Heart right ventricle (tissue), 16 donors: ENCODE data around the gene GRIN2C. TPM values are rescaled to one million over a fixed set of nuclear protein-coding genes. Genes with fewer than 3 reads are reported as not detected.
"Not testable (repeated sequence)": the region's sequence is repeated elsewhere in the genome, so short reads cannot be mapped to it uniquely, and the experiment has no call there.

Source experiments
- ATAC-seq, 8 donors: fragments of 200-7000 bp; cut with Tn5 transposase; one replicate each; pipeline ENCODE4 v1.9.1; 2020; ENCODE audit warnings: mild to moderate bottlenecking in 8 of 8, moderate library complexity in 8 of 8, moderate number of reproducible peaks in 1 of 8
- DNase-seq, 2 donors: peaks; one replicate each; pipeline ENCODE4 v3.0.0-alpha.2; 2020
- H3K27ac ChIP-seq, 10 donors: fragments of 200-600 bp; sonication (generic) in 2 of 10; one replicate each; pipeline versions ENCODE4 v1.5.0 to v1.8.0; 2020 to 2022; ENCODE audit warnings: mild to moderate bottlenecking in 3 of 10
- H3K27me3 ChIP-seq, 7 donors: fragments of 200-600 bp; one replicate each; pipeline ENCODE4 v1.8.0; 2021 to 2022; ENCODE audit warnings: mild to moderate bottlenecking in 2 of 7
- H3K36me3 ChIP-seq, 9 donors: fragments of 200-600 bp; sonication (generic) in 1 of 9; one replicate each; pipeline versions ENCODE4 v1.5.0 to v1.8.0; 2020 to 2022; ENCODE audit warnings: mild to moderate bottlenecking in 2 of 9
- H3K4me1 ChIP-seq, 9 donors: fragments of 200-600 bp; sonication (generic) in 1 of 9; one replicate each; pipeline versions ENCODE4 v1.5.0 to v1.8.0; 2020 to 2022; ENCODE audit warnings: mild to moderate bottlenecking in 4 of 9
- H3K4me3 ChIP-seq, 10 donors: fragments of 200-600 bp; sonication (generic) in 2 of 10; one replicate each; pipeline versions ENCODE4 v1.5.0 to v1.8.0; 2020 to 2022; ENCODE audit warnings: mild to moderate bottlenecking in 7 of 10, moderate library complexity in 2 of 10
- H3K9me3 ChIP-seq, 11 donors: fragments of 200-600 bp in 10 of 11; sonication (generic) in 2 of 11; one replicate each; pipeline versions ENCODE4 v1.5.0 to v1.8.0; 2013 to 2022; ENCODE audit warnings: mild to moderate bottlenecking in 2 of 11, control low read depth in 1 of 11, moderate library complexity in 1 of 11
- WGBS, 2 donors: extraction: QIAGEN DNeasy Blood & Tissue Kit; methylation state at CpG; one replicate each; pipeline ENCODE4 v1.1.7; 2013; ENCODE audit warnings: inconsistent platforms in 1 of 2; 5-methylcytosine and 5-hydroxymethylcytosine counted together
- intact Hi-C, 10 donors: fragments of 100-400 bp; cut with DNase I; formaldehyde crosslinking; loops; one replicate each; pipeline versions ENCODE4 v1.11.1 to v1.14.2; 2022
- polyA plus RNA-seq, 2 donors: library from polyadenylated mRNA; stranded (reverse); fragments of 200-250 nt; gene quantifications; one replicate each; pipeline ENCODE4 v1.2.3, GENCODE V29; 2013
- total RNA-seq, 10 donors: library from RNA; stranded (reverse); fragmentation: NEBNext Ultra II Directional in 3 of 10; extraction: Animal tissue kit (Norgen Biotek cat#: 25700) in 3 of 10; gene quantifications; one replicate each; pipeline versions ENCODE4 v1.2.1 to v1.2.4, GENCODE V29; 2021 to 2023
- TF ChIP-seq, protein P1 (sequence below), 9 donors: fragments of 200-600 bp; sonication (generic) in 2 of 9; IDR thresholded peaks; one replicate each; pipeline versions ENCODE4 v1.5.0 to v1.8.0; 2021 to 2022; ENCODE audit warnings: antibody characterized with exemption in 9 of 9, mild to moderate bottlenecking in 5 of 9, moderate library complexity in 1 of 9
- donor health status: Arrhythmogenic right ventricular cardiomyopathy.
- donor health status: ischemic (EF 13 %, LVEDD 7.1; RV severe dilation, severe dysfunction).
- donor health status: healthy with polysubstance abuse.
- donor health status: DM: no; HTN: yes; CAD: no.
- donor health status: DM: no; HTN: no; CAD: no.
- donor health status: ischemic (EF 25% LVEDD 6.9; RV normal size, moderate dysfunction).
- donor health status: ischemic (EF 25% LVEDD 5.7; RV mildly dilated, moderate dysfunction).
- donor health status: healthy.
- donor health status: DM: yes; HTN: yes; CAD: no.
- donor health status: Ischemic cardiomyopathy.
- donor health status: ischemic (EF 35%, LVEDD 5.7; RV mildly dilated, moderate dysfunction).
- donor health status: nonischemic (EF 11% LVEDD 7.7; RV severe dilation, severe dysfunction).
- donor health status: DM: yes; HTN: yes; CAD: no.
- donor health status: PGD.
- donor health status: ischemic (EF 29% LVEDD 5.4; RV normal size, mild dysfunction).
- donor health status: nonischemic (EF 23%, LVEDD 6.1; RV moderate dilation, normal function).

Gene GRIN2C
- total and polyA plus RNA-seq, 12 donors, result 0.13 to 0.66 (median 0.31) TPM

DNA sequence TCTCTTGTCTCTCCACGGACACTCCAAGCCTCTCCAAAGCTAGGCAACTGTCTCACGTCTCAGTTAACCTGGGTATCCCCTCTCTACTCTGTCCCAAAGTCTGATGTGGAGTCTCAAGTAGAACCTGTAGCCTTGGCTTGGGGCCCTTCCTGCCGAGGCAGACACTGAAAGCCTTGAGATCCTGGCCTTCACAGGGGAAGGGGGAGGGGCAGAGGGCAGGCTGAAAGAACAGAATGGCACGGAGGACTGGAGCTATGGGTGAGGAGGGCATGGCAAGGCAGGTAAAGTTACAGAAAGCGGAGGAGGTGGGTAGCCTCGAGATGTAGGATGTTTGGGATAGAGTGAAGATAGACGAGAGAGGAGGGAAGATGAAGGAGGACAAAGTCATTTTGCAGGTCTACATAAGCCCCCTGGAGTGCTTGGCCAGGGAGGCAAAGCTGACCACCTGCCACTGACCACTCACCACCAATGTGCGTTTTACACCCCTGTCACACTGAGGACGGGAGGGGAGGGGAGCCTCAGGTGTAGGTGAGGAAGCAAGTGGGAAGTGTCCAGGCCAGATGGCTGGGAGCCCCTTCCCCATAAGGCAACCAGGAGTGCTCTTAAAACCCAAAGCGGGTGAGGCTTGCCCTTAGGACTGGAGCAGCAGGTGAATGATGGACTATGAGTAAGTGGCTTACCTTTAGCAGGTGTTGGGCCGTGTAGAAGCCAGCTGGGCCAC is 11.8 kb upstream of the GRIN2C start:
- Histone ChIP-seq H3K27ac (no peak overlapping the region), H3K4me3 (peak overlapping the region in 3 of 10 donors; percentile 70 to 77 (median 72)), H3K4me1 (peaks cover 7 to 23% (median 20%) of the 10 kb centered on the region in 9 donors), H3K36me3 (no peaks in the 10 kb centered on the region), H3K27me3 (no peaks in the 10 kb centered on the region), H3K9me3 (no peaks in the 10 kb centered on the region)
- intact Hi-C loops, result no loop called here
- ATAC-seq, result no peak
- no peak for DNase-seq
- 78 to 83% methylated on average over 11 of the region's 11 CpGs for WGBS, 2 donors
- TF ChIP-seq, protein P1, sequence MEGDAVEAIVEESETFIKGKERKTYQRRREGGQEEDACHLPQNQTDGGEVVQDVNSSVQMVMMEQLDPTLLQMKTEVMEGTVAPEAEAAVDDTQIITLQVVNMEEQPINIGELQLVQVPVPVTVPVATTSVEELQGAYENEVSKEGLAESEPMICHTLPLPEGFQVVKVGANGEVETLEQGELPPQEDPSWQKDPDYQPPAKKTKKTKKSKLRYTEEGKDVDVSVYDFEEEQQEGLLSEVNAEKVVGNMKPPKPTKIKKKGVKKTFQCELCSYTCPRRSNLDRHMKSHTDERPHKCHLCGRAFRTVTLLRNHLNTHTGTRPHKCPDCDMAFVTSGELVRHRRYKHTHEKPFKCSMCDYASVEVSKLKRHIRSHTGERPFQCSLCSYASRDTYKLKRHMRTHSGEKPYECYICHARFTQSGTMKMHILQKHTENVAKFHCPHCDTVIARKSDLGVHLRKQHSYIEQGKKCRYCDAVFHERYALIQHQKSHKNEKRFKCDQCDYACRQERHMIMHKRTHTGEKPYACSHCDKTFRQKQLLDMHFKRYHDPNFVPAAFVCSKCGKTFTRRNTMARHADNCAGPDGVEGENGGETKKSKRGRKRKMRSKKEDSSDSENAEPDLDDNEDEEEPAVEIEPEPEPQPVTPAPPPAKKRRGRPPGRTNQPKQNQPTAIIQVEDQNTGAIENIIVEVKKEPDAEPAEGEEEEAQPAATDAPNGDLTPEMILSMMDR (IDR thresholded peaks at IDR 0.05), result no peak

DNA sequence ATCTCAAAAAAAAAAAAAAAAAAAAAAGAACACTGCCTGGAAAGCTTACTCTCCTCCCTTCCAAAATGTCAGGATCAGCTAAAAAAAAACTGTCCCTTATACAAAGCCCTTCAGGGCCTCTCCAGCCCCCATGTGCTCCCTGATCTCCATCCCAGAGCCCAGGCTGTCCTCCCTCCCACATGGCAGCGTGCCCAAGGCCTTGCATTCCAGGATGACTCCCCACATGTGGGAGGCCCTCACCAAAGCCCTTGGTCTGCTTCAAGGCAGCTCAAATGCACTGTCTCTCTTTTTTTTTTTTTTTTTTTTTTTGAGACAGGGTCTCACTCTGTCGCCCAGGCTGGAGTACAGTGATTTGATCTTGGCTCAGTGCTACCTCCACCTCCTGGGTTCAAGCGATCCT is 10.8 kb upstream of the GRIN2C start:
- WGBS, 2 donors, result 77 to 90% methylated on average over 3 of the region's 3 CpGs
- no peak for ATAC-seq
- TF ChIP-seq, protein P1 (IDR thresholded peaks at IDR 0.05), result no peak
- no peak overlapping the region for H3K27ac ChIP-seq
- no peak overlapping the region for H3K4me3 ChIP-seq
- no peaks in the 10 kb centered on the region for H3K36me3 ChIP-seq
- H3K27me3 ChIP-seq, result no peaks in the 10 kb centered on the region
- no peak for DNase-seq
- H3K9me3 ChIP-seq, result no peaks in the 10 kb centered on the region
- H3K4me1 ChIP-seq, result peaks cover 7 to 23% (median 20%) of the 10 kb centered on the region in 9 donors
- intact Hi-C loops, result no loop called here

DNA sequence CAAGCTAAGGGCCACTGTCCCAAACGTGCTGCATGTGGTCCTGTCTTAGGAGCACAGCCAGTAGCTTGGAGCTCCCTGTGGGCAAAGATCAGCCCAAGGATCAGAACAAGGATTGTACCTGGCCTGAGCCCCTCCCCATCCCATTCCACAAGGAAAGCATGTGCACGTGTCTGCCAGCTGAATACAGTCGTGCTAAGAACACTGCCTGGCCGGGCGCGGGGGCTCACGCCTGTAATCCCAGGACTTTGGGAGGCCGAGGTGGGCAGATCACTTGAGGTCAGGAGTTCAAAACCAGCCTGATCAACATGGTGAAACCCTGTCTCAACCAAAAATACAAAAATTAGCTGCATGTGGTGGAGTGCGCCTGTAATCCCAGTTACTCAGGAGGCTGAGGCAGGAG is 10.3 kb upstream of the GRIN2C start:
- peaks cover 7 to 23% (median 20%) of the 10 kb centered on the region in 9 donors for H3K4me1 ChIP-seq
- H3K36me3 ChIP-seq, intact Hi-C loops, H3K27me3 ChIP-seq, H3K9me3 ChIP-seq, H3K4me3 ChIP-seq, ATAC-seq, DNase-seq, H3K27ac ChIP-seq: not testable (repeated sequence)
- 90 to 95% methylated on average over 9 of the region's 9 CpGs for WGBS, 2 donors

DNA sequence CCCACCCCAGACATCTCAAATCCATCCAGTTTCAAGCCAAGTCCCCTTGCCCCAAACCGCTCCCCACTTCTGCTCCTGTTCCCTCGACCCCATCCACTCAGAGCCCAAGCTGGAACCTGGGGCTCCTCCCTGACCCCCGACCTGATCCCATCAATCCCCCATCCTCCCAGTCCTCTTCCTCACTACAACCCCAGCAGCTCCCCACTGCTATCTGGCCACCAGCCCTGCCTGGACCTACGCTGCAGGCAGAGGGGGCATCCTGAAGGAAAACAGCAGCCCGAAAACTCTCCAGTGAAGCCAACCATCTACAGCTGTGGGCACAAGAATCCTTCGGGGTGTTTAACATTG is 9.2 kb upstream of the GRIN2C start:
- 87 to 89% methylated on average over 6 of the region's 6 CpGs for WGBS, 2 donors
- TF ChIP-seq, protein P1 (IDR thresholded peaks at IDR 0.05), result no peak
- no peak for ATAC-seq

More for the DNA sequence above, 9.2 kb upstream of the GRIN2C start:
- Histone ChIP-seq H3K27ac (no peak overlapping the region), H3K27me3 (no peaks in the 10 kb centered on the region), H3K4me1 (peaks cover 7 to 23% (median 16%) of the 10 kb centered on the region in 9 donors), H3K9me3 (no peaks in the 10 kb centered on the region), H3K4me3 (no peak overlapping the region), H3K36me3 (peaks cover 0 to 3% (median 0%) of the 10 kb centered on the region in 9 donors)
- DNase-seq, result no peak
- intact Hi-C loops, result loop anchor here in 6 of 10 donors (10.0 kb wide), 2 partner anchors 124 to 214 kb away; partner anchors contain the start of gene NHERF1 (in 1 of the 6)
